Activated T-cell treated with anti-CD3 and anti-CD28 coated beads, Interleukin-2, amount 50 U/mL, for 24 hours (primary cell): ENCODE data around the gene NMNAT2.

Experiments
- DNase-seq: peaks from one replicate; pipeline ENCODE4 v3.0.0-alpha.2; 2020
- H3K27ac Mint-ChIP-seq: 2 replicates; pipeline ENCODE4 v1.8.0; 2020; ENCODE audit warnings: mild to moderate bottlenecking, mixed read lengths
- H3K27me3 Mint-ChIP-seq: 2 replicates; pipeline ENCODE4 v1.8.0; 2020; ENCODE audit warnings: mixed read lengths
- H3K36me3 Mint-ChIP-seq: 2 replicates; pipeline ENCODE4 v1.8.0; 2020; ENCODE audit warnings: low read depth, mixed read lengths
- H3K4me1 Mint-ChIP-seq: 2 replicates; pipeline ENCODE4 v1.8.0; 2020; ENCODE audit warnings: low read depth, mixed read lengths
- H3K4me3 Mint-ChIP-seq: 2 replicates; pipeline ENCODE4 v1.8.0; 2020; ENCODE audit warnings: mild to moderate bottlenecking, moderate library complexity, mixed read lengths
- H3K9me3 Mint-ChIP-seq: 2 replicates; pipeline ENCODE4 v1.8.0; 2020; ENCODE audit warnings: mixed read lengths

NMNAT2 gene

GRCh38 chr1:183302452-183303322, 115.5 kb downstream of the NMNAT2 start:
- Mint-ChIP-seq H3K36me3 (no peaks in the 10 kb centered on the region), H3K9me3 (no peaks in the 10 kb centered on the region), H3K4me3 (no peak overlapping the region), H3K27ac (no peak overlapping the region), H3K27me3 (peaks cover 15% of the 10 kb centered on the region), H3K4me1 (no peaks in the 10 kb centered on the region)
- DNase-seq: no peak

GRCh38 chr1:183301239-183301638, 116.9 kb downstream of the NMNAT2 start:
- Mint-ChIP-seq H3K4me3 (no peak overlapping the region), H3K9me3 (no peaks in the 10 kb centered on the region), H3K27ac (no peak overlapping the region), H3K36me3 (no peaks in the 10 kb centered on the region), H3K4me1 (no peaks in the 10 kb centered on the region), H3K27me3 (peaks cover 17% of the 10 kb centered on the region)
- no peak for DNase-seq

GRCh38 chr1:183300828-183301227, 117.4 kb downstream of the NMNAT2 start:
- Mint-ChIP-seq H3K27ac (no peak overlapping the region), H3K4me3 (no peak overlapping the region), H3K36me3 (no peaks in the 10 kb centered on the region), H3K4me1 (no peaks in the 10 kb centered on the region), H3K27me3 (peaks cover 13% of the 10 kb centered on the region), H3K9me3 (no peaks in the 10 kb centered on the region)
- no peak for DNase-seq

- Mint-ChIP-seq H3K27me3 (peaks cover 11% of the 10 kb centered on the region), H3K27ac (no peak overlapping the region), H3K9me3 (no peaks in the 10 kb centered on the region), H3K4me3 (no peak overlapping the region), H3K4me1 (no peaks in the 10 kb centered on the region), H3K36me3 (no peaks in the 10 kb centered on the region)
- DNase-seq: no peak
Observed at GRCh38 chr1:183300395-183300794, 117.8 kb downstream of the NMNAT2 start.

GRCh38 chr1:183296782-183297181, 121.4 kb downstream of the NMNAT2 start:
- Mint-ChIP-seq H3K27ac (no peak overlapping the region), H3K36me3 (no peaks in the 10 kb centered on the region), H3K4me3 (no peak overlapping the region), H3K27me3 (peaks cover 4% of the 10 kb centered on the region), H3K9me3 (no peaks in the 10 kb centered on the region), H3K4me1 (no peaks in the 10 kb centered on the region)
- no peak for DNase-seq

- Mint-ChIP-seq H3K4me1 (no peaks in the 10 kb centered on the region), H3K36me3 (no peaks in the 10 kb centered on the region), H3K4me3 (no peak overlapping the region), H3K27ac (no peak overlapping the region), H3K9me3 (no peaks in the 10 kb centered on the region), H3K27me3 (peaks cover 4% of the 10 kb centered on the region)
- no peak for DNase-seq
Observed at GRCh38 chr1:183295521-183295920, 122.7 kb downstream of the NMNAT2 start.

- H3K4me3 Mint-ChIP-seq: no peak overlapping the region
- DNase-seq: no peak
- no peaks in the 10 kb centered on the region for H3K4me1 Mint-ChIP-seq
- H3K27me3 Mint-ChIP-seq: peaks cover 4% of the 10 kb centered on the region
- H3K27ac Mint-ChIP-seq: no peak overlapping the region
- no peaks in the 10 kb centered on the region for H3K9me3 Mint-ChIP-seq
- H3K36me3 Mint-ChIP-seq: no peaks in the 10 kb centered on the region
Observed at GRCh38 chr1:183293876-183294275, 124.3 kb downstream of the NMNAT2 start.

- no peak for DNase-seq
- no peaks in the 10 kb centered on the region for H3K4me1 Mint-ChIP-seq
- H3K36me3 Mint-ChIP-seq: no peaks in the 10 kb centered on the region
- peaks cover 4% of the 10 kb centered on the region for H3K27me3 Mint-ChIP-seq
- no peak overlapping the region for H3K4me3 Mint-ChIP-seq
- no peaks in the 10 kb centered on the region for H3K9me3 Mint-ChIP-seq
- no peak overlapping the region for H3K27ac Mint-ChIP-seq
Observed at GRCh38 chr1:183293241-183293640, 124.9 kb downstream of the NMNAT2 start.

- Mint-ChIP-seq H3K27me3 (peaks cover 3% of the 10 kb centered on the region), H3K4me1 (no peaks in the 10 kb centered on the region), H3K27ac (no peak overlapping the region), H3K9me3 (no peaks in the 10 kb centered on the region), H3K36me3 (no peaks in the 10 kb centered on the region), H3K4me3 (no peak overlapping the region)
- no peak for DNase-seq
Observed at GRCh38 chr1:183291802-183292514, 126.2 kb downstream of the NMNAT2 start.

GRCh38 chr1:183291216-183291762, 126.9 kb downstream of the NMNAT2 start:
- Mint-ChIP-seq H3K27me3 (no peaks in the 10 kb centered on the region), H3K27ac (no peak overlapping the region), H3K9me3 (no peaks in the 10 kb centered on the region), H3K4me3 (no peak overlapping the region), H3K36me3 (no peaks in the 10 kb centered on the region), H3K4me1 (no peaks in the 10 kb centered on the region)
- DNase-seq: no peak

- Mint-ChIP-seq H3K27ac (no peak overlapping the region), H3K36me3 (no peaks in the 10 kb centered on the region), H3K9me3 (no peaks in the 10 kb centered on the region), H3K4me3 (no peak overlapping the region), H3K4me1 (no peaks in the 10 kb centered on the region), H3K27me3 (no peaks in the 10 kb centered on the region)
- no peak for DNase-seq
Observed at GRCh38 chr1:183290628-183291027, 127.6 kb downstream of the NMNAT2 start.

GRCh38 chr1:183289051-183289496, 129.1 kb downstream of the NMNAT2 start:
- H3K4me1 Mint-ChIP-seq: no peaks in the 10 kb centered on the region
- no peaks in the 10 kb centered on the region for H3K36me3 Mint-ChIP-seq
- H3K9me3 Mint-ChIP-seq: no peaks in the 10 kb centered on the region
- DNase-seq: no peak
- no peak overlapping the region for H3K4me3 Mint-ChIP-seq
- H3K27ac Mint-ChIP-seq: no peak overlapping the region
- no peaks in the 10 kb centered on the region for H3K27me3 Mint-ChIP-seq

- Mint-ChIP-seq H3K27ac (no peak overlapping the region), H3K4me3 (no peak overlapping the region), H3K36me3 (no peaks in the 10 kb centered on the region), H3K9me3 (no peaks in the 10 kb centered on the region), H3K27me3 (no peaks in the 10 kb centered on the region), H3K4me1 (no peaks in the 10 kb centered on the region)
- DNase-seq: no peak
Observed at GRCh38 chr1:183288583-183288982, 129.6 kb downstream of the NMNAT2 start.

- Mint-ChIP-seq H3K4me1 (no peaks in the 10 kb centered on the region), H3K27ac (no peak overlapping the region), H3K36me3 (no peaks in the 10 kb centered on the region), H3K27me3 (no peaks in the 10 kb centered on the region), H3K9me3 (no peaks in the 10 kb centered on the region), H3K4me3 (no peak overlapping the region)
- no peak for DNase-seq
Observed at GRCh38 chr1:183287191-183287675, 130.9 kb downstream of the NMNAT2 start.

- Mint-ChIP-seq H3K36me3 (no peaks in the 10 kb centered on the region), H3K27ac (no peak overlapping the region), H3K4me1 (no peaks in the 10 kb centered on the region), H3K9me3 (no peaks in the 10 kb centered on the region), H3K27me3 (no peaks in the 10 kb centered on the region), H3K4me3 (no peak overlapping the region)
- DNase-seq: no peak
Observed at GRCh38 chr1:183285746-183286145, 132.4 kb downstream of the NMNAT2 start.
